GM21381 (cell line): ENCODE data around the gene ASPRV1.
"Not testable (repeated sequence)": the region's sequence is repeated elsewhere in the genome, so short reads cannot be mapped to it uniquely, and the experiment has no call there.

Experiments used
- ATAC-seq: cut with Tn5 transposase; IDR thresholded peaks from one replicate; pipeline ENCODE4 v1.9.1; 2021; ENCODE audit warnings: mild to moderate bottlenecking, moderate library complexity; ENCODE audit not compliant: unreplicated experiment

ASPRV1 gene

GRCh38 chr2:69962986-69963730 lies 1.7 kb upstream of the ASPRV1 start:
- no peak for ATAC-seq

GRCh38 chr2:69960821-69961220 lies 610 bp downstream of the ASPRV1 start:
- no peak for ATAC-seq

GRCh38 chr2:69959425-69959824 lies 2.0 kb downstream of the ASPRV1 start:
- ATAC-seq = no peak

- no peak for ATAC-seq
Measured at GRCh38 chr2:69958480-69958879, 3.0 kb downstream of the ASPRV1 start.

GRCh38 chr2:69957965-69958364 lies 3.5 kb downstream of the ASPRV1 start:
- no peak for ATAC-seq

GRCh38 chr2:69956475-69956979 lies 4.9 kb downstream of the ASPRV1 start:
- ATAC-seq = no peak

- no peak for ATAC-seq
Measured at GRCh38 chr2:69955029-69955428, 6.4 kb downstream of the ASPRV1 start.

- ATAC-seq = no peak
Measured at GRCh38 chr2:69954084-69954483, 7.3 kb downstream of the ASPRV1 start.

- ATAC-seq = no peak
Measured at GRCh38 chr2:69952336-69953115, 8.9 kb downstream of the ASPRV1 start.

GRCh38 chr2:69950671-69951070 lies 10.8 kb downstream of the ASPRV1 start:
- ATAC-seq = not testable (repeated sequence)

- ATAC-seq = no peak
Measured at GRCh38 chr2:69950241-69950640, 11.2 kb downstream of the ASPRV1 start.

GRCh38 chr2:69948963-69949645 lies 12.3 kb downstream of the ASPRV1 start:
- no peak for ATAC-seq

GRCh38 chr2:69948032-69948962 lies 13.1 kb downstream of the ASPRV1 start:
- no peak for ATAC-seq

- ATAC-seq = no peak
Measured at GRCh38 chr2:69947325-69947931, 14.0 kb downstream of the ASPRV1 start.

GRCh38 chr2:69946351-69947324 lies 14.8 kb downstream of the ASPRV1 start:
- peak; percentile 73 for ATAC-seq

GRCh38 chr2:69945941-69946340 lies 15.5 kb downstream of the ASPRV1 start:
- ATAC-seq = no peak

- ATAC-seq = no peak
Measured at GRCh38 chr2:69945441-69945840, 16.0 kb downstream of the ASPRV1 start.

- ATAC-seq = no peak
Measured at GRCh38 chr2:69944756-69945155, 16.7 kb downstream of the ASPRV1 start.
